ENCODE results near the gene ABCA12.

ABCA12 gene

GRCh38 chr2:214946949-214947348, 191.5 kb downstream of the ABCA12 start:
- no peak for DNase-seq (ENCODE audit: low read depth, low spot score)

DNA sequence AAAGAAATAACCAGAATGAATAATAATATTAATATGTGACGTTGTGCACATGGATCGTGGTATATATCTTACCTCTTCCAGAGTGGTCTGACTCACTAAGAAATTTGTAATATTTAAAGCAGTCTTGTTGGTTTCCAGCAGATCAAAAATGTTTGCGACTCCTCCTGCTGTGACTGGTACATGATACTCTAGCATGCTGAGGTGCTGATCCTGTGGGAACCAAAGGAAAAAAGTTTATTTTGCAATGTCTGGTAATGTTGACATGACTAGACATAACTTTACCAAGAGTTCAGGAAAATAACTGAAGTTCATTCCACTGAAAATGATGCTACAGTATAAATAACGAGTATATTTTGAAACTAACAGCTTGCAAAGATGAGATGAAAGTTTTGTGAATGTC, 204.4 kb downstream of the ABCA12 start:
- DNase-seq (ENCODE audit: low read depth, low spot score), result no peak

- DNase-seq (ENCODE audit: low read depth, low spot score), result no peak
Measured at GRCh38 chr2:214904634-214905033, 233.8 kb downstream of the ABCA12 start.

DNA sequence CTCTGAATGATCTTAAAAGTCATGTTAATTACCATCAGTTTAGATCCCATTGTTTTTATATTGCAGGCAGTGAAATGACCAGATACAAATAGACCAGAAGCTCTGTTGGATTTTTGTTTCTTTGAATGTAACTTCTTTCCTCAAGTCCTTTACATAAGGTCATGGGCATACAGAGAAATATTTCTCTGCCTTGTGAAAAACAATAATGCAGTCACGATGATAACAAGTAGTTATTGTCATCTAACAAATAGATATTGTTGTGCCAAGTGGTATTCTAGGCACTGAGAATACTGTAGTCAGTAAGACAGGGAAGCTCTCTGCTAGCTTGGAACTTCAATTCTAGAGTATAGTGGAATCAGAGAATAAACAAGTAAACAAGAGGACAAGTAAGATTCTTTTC, 234.2 kb downstream of the ABCA12 start:
- no peak for DNase-seq (ENCODE audit: low read depth, low spot score)

DNA sequence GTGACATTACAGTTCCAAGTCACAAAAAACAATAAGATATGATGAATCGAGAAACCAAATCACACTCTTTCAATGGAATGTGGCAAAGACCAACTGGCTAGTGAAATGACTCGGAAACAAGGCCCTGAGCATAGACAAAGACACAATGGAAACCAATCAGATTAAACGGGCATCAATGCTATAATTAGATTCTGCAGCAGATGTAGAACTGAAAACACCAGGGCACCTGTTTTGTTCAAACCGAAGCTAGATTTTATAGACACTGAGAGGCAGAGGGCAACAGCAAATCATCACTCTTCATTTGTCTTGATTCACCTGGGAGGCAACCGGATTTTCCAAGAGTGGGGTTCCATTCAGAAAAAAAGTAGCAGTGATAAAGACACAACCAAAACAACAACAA, 236.1 kb downstream of the ABCA12 start:
- DNase-seq (ENCODE audit: low read depth, low spot score), result no peak

DNA sequence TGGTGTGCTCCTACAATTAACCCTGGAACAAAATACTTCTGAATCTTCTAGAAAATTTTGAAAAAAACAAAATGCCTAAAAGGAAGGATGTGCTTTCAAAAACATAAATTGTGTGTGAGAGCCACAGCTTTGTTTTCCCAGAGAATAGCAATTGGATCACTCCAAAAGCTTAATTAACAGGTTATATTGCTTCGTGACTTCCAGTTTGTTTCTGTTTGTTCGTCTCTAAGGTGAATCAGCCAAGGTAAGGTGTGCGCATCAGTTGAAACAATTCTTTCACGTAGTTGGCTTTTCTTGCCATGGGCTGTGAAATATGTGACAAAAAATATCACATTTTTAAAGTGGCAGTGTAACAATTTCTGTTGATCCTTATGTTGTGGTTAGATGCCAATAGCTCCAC, 238.7 kb downstream of the ABCA12 start:
- no peak for DNase-seq (ENCODE audit: low read depth, low spot score)

- DNase-seq (ENCODE audit: low read depth, low spot score), result no peak
Measured at GRCh38 chr2:214896274-214896673, 242.2 kb downstream of the ABCA12 start.

DNA sequence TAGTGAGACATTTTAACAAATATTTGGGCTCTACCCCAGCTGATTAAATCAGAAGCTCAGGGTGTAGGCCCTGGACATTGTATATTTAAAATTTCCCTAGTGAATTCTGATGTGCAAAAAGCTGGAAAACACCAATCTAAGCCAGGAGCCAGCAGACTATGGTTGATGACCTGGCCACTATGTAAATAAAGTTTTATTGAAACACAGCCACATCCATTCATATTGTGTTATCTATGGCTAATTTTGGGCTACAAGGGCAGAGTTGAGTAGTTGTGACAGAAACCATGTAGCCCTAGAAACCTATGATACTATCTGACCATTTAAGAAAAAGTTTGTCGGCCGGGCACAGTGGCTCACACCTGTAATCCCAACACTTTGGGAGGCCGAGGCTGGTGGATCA, 243.0 kb downstream of the ABCA12 start:
- no peak for DNase-seq (ENCODE audit: low read depth, low spot score)

- DNase-seq (ENCODE audit: low read depth, low spot score), result no peak
Measured at GRCh38 chr2:214889301-214889700, 249.1 kb downstream of the ABCA12 start.

- no peak for DNase-seq (ENCODE audit: low read depth, low spot score)
Measured at GRCh38 chr2:214881647-214882202, 256.7 kb downstream of the ABCA12 start.

Measured in activated CD4-positive, CD25-positive, alpha-beta regulatory T cell treated with anti-CD3 and anti-CD28 coated beads, Interleukin-2, amount 50 U/mL, for 16 hours (primary cell).